Stimulated activated CD8-positive, alpha-beta memory T cell treated with anti-CD3 and anti-CD28 coated beads, Interleukin-2, amount 100 ng/mL, for 48 hours (primary cell): ENCODE measurements around the gene ASXL1.

Experiments used
- DNase-seq, 2 donors: peaks; one replicate each; pipeline ENCODE4 v3.0.0-alpha.2; 2020; ENCODE audit warnings: low read depth in 2 of 2

Gene ASXL1

DNA sequence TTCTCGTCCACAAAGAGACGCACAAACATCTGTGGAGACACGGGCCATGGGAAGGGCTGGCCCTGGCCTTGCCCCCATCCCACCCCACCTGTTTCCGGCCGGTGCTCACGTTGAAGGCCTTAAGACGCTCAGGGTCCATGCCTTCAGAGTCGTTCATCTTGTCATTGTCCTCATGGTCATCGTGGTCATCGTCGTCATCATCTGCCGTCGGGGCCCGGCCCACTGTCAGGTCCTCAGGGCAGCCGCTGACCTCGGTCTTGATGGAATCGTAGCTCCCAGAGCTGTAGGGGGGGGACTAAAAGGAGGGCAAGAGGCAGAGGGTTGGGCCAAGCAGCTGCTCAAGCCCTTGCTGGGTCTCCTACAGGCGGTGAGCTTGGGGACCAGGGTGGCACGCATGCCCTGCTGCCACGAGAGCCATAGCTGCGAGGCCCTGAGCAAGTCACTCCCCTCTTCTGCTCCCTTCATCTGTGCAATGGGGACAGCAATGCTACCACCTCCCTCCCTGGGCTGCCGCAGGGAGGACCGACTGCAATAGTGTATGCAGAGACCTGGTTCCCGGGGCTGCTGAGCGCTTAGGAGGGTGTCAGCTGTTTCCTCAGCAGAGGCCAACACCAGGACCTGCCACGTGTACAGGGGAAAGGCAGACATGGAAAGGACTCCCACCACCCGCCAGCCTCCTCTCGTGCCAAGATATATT is 95.5 kb downstream of the ASXL1 start:
- DNase-seq, result no peak

DNA sequence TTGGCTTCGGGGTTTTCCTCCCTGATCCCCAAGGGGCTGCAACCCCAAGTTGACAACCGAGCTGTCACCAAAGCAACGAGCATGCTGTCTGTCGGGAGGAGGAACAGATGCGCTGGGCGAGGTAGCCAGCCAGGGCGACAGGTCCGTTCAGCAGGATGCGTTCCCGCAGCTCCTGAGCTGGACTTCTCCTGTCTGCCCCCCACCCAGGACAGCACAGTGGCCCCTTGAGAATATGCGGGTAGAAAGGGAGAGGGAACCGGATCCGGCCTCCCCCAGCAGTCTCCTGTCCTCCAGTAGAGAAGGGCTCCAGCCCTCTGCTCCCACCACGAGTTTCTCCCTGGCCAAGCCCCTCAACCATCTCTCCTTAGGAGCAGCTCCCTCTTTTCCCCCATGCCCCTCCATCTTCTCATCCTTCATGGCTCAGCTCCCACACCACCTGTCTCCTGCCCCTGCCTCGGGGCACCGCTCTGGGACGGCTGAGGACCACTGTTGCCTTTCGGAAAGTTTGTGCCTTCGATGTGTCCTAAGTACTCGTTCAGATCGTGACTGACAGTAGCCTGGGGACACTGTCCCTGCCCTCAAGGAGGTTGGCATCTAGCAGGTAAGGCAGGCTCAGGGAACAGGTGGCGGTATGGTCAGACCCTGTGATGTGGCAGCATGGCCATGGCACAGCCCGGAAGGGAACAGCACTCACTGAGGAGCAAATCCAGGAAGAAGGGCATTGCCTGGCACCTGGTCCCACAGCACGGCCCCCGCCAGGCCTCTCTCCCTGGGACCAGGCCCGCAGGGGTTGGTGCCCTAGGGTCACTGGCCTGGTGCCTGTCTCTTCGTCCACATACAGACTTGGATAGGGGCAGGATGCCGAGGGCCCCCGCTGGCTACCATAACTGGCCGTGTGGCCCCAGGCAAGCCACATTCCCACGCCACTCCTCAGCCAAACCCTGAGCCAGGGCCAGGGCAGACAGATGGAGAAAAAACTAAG is 96.3 kb downstream of the ASXL1 start:
- DNase-seq, result no peak

DNA sequence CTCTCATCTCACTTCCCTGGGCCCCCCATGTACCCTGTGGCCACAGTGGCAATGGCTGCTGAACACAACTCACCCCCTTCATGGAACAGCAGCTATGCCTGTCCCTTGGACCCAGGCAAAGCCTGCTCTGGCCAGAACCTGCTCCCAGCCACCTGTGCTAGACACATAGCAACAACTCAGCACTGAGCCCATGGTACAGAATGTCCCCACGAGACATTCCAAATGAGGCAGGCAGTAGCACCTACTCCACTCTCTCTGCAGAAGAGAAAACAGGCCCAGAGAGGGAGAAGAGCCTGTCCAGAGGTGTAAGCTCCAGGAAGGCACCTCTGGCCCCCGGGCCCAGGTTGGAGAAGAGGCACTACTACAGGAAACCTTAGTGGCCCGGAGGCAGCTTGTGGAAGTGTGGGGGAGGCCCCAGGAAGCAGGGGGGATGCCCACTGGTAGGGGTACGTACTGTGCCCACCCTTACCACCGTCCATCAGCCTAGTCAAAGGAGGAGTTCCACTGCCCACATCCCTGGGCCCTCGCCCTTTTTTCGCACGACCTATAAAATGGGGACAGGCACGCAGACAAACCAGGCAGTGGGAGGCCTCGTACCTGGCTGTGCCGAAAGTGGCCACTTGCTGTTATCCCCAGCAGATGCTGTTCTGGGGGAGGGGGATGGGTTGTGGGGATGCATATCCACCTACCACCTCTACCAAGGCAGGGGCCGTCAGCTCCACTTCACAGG is 97.2 kb downstream of the ASXL1 start:
- no peak for DNase-seq

DNA sequence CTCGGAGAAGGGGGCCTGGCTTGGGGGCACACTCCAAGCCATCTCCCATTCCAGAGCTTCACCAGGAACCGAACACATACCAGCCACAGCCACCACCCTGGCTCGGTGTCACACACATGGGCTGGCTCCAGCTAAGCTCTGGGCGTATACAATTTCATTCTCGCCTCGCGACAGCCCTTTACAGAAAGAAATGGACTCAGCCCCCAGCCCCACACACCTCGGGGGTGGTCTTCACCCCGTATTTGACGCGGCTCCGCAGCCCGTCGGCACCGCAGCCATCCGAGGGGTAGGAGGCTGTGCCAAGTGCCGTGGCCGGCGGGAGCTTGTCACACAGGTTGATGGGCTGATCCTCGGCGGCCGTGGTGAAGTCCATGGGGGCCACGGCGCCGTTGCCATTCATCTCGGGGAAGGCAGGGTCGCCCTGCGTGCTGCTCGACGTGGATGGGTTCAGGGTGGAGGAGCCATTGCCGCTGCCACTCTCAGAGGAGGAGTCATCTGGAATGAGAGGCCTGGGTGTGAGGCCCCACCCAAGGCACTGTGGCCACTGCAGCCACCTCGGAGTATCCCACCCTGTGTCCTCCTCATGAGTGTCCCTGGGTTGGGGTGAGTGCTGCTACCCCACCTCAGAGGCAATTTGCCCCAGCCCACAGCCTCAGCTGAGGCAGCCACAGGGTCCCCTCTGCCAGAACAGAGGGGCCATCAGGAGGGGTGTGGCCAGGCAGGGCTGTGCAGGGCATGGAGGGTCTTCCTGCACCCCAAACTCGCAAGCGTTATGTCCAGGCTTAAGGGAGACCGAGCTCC is 98.0 kb downstream of the ASXL1 start:
- DNase-seq, result no peak

DNA sequence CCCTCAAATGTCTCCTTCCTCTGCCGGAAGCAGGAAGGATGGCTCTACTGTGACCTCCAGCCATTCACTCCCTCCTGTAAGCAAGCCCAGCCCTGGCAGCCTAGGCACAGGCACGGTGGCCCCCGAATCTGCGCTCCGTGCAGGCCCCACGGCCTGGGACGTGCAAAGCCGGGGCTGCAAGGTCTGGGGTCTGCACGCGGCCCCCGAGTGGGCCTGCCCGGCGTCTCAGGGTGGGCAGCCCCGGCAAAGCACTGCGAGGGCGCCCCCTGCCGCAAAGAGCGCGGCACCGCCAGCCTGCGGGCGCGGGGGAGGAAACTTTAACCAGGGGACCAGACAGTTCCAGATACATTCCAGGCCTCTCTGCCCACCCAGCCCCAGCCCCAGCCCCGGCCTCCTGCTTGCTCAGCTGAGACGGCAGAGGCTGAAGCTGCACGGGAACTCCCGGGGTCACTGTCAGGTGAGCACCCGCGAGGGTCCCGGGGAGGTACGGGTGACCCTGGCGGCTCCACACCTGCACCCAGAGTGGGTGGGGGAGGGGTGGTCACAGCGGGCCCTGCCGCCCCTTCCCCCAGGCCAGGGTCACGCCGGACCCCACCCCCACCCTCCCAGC is 98.8 kb downstream of the ASXL1 start:
- no peak for DNase-seq

DNA sequence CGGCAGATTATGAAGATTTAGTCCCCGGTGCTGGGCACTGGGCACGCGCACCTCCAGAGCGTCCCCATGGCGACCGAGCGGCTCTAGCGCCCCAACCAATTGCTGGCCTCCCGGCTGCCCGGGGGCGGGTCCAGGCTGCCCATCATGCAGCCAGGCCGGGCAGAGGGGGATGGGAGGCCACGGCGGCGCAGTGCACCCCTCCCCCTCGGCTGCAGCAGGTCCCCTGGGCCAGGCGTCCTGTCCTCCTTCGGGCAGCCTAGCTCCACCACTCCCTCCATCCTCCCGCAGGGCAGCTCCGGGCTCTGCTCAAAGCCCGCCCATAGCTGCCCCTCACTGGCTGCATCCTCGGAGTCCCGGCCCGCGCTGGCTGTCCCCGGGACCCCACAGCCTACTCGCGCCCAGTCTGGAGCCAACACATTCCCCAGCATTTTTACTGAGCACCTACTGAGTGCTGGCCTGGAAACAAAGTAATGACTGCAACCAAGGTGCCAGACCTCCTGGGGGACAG is 99.4 kb downstream of the ASXL1 start:
- DNase-seq, result no peak

DNA sequence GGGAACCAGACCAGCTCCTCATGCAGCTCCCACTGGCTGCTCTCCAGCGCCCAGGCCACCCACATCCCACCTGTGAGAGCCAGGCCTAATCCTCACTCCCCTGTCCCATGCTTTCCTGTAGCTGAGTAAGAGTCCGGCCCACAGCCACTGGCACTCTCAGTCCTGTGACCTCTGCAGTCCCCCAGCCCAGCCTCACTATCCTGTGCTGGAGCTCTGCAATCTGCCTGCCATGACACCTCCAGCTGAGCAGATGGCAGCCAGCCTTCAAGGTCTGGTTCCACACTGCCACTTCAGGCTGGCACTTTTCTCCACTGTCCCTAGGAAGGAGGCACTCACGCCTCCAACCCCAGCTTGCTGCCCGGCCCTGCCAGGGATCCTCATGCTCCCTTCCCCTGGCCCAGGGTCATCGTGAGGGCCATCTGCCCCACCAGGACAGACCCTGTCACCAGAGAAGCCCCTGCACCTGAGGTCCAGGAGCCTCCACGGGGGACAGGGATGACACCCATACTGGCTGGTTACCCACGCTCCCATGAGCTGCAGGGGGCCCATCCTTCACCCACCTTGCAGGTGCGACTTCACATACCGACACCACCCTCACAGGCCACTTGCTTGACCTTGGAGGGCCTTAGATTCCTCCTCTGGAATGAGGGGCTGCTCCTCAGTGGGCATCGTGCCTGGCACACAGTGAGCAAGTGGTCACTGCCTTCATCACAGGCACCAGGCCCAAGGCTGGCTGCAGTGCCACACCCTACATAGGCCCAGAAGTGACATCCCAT is 100.1 kb downstream of the ASXL1 start:
- DNase-seq, result no peak

DNA sequence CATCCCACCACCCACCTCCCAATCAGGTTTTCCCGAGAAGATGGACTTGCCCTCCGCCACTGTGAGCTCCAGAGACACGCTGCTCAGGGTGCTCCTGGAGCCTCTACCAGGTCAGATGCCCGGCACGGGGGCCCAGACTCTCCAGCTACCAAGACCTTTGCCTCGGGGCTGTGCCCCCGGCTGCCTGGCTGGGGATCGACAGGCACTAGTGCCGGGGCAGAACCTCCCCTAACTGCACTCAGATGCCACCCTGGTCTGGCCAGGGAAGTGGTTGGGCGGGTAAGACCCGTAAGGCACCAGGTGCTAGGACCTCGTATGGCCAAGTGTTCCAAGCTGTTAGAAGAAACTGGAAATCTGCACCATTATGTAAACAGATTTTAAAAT is 100.7 kb downstream of the ASXL1 start:
- DNase-seq, result no peak

DNA sequence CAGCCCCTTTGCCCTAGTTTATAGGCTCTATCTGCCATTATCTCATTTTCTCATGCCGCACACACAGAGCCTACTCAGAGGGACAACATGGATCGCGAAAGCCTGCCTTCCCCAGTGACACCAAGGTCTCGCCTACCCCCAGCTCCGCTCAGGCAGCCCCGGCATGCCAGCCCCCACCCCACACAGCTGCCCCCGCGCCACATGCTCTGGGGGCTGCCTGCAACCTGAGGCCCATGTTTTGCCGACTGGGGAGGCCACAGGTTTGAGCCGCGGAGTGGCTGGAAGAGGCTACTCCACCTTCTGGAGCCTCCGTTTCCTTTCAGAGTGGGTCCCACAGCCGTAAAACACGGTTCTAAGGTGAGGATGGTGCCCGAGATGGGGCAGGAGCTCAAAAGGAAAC is 102.1 kb downstream of the ASXL1 start:
- DNase-seq, result no peak

DNA sequence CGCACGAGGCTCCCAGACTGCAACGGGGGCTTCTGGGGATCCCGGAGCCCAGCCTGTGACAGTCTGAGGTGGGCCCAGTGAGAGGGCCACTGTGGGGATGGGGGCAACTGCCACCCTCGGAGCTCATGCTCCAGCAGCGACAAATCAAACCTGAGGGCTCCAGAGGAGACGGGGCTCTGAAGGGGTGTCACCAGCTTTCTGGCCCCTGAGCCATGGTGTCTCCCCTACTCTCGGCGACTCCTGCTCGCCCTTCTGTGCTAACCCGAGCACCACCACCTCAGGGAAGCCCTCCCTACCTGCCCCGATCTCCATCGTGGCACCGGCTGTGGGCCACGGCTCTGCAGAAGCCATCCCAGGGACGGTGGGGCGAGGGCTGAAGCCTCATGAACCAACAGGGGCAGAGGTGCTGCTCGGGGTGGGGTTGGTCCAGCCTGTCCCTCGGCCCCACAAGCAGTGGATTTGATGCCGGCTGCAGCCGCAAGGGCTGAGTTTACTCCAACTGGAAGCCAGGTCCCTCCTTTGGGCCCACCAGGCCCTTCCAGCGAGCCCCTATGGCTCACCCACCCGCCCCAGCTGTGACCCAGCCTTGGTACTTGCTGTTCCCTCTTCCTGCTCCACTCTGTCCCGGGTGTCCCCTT is 102.7 kb downstream of the ASXL1 start:
- no peak for DNase-seq

DNA sequence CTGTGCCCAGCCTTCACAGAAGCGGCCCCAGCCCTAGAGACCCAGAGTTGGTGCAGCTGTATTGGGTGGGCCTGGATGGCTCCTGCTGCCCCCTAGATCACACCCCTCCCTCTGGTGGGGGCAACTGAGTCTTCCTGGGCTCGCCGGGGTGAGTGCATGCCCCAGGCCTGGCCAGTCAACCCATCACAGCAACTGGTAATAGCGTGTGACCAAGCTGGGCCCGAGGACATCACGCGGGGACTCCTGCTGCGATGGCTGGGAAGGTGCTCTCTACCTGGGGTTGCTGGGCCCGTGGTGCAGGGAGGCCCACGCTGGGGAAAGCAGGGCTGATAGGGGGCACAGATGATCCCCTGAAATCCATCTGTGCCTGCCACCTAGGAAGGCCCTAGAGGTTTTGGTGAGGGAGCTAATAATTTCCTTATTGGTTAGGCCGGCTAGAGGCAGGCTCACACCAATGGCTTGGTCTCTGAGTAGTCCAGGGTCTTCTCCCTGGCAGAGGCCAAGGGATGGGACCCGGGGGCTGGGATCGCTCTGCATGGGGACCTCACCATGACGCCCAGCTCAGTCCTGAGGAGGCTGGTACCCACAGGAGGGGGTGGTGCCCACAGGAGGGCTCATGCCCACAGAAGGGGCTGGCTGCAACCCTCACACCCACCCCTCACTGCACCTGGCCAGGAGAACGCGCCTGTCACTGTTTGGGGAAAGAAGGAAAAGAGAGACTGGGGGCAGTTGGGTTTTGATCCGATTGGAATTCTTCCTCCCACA is 103.9 kb downstream of the ASXL1 start:
- DNase-seq, result no peak

DNA sequence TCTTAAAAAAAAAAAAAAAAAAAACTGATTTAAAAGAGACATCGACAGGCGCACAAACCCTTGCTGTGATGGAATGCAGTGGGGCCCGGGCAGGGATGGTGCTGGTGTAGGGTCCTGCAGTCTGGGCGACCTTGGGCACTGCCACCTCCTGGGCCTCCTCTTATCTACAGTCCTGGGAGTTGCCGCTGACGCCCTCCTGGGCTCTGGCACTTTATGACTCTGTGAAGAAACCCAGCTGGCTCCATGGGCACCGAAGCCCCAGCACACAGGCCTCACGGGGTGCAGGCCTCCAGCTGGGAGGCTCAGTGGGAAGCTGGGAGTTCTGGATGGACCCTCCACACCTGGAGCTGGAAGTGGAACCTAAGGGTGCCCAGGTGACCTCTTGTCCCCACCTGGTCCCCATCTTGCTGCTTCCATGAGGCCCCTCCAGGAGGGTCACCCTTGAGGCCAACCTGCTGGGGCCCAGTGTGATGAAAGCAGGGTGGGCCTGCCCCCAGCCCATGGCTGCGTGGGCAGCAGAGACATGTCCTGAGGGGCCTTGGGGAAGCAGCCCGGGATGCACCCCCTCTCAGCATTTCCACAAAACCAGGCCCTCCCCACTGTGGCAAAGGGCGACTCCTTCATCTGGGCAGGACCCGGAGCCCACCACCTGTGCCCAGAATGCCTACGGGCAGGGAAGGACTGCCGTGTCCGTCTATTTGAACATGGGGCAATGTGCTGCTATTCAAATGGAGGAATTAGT is 104.9 kb downstream of the ASXL1 start:
- DNase-seq, result no peak

DNA sequence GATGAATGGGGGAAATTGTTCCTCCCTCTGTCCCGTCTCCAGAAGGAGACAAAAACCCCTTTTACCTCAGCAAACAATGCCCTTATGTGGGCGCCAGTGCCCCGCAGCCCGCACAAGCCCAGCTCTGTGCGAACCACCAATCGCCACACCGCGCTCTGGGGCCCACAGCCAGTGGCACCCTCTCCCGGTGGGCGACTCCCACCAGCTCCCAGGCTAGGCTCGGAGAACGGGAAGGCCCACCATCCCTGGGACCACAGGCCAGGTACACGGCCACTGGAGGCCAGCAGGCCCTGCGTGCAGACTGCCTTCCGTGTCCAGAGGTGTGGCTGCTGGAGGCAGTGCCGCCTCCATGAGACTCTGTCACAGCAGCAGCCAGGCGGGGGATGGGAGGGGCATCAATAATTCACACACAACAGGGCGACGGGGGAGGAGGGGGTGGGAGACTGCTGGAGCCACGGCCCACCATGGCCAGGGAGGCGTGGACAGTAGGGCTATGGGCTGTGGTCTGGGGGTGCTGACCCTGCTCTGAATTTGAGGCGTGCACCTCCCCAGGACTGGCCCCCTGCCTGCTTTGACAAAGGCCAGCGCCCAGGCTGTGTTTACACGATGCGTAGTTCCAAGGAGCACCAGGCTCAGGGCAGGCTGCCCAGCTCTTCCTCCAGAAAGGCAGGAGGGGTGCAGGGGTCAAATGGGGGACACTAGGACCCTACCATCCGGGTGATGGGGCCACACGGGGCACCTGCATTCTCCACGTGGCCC is 105.7 kb downstream of the ASXL1 start:
- no peak for DNase-seq

DNA sequence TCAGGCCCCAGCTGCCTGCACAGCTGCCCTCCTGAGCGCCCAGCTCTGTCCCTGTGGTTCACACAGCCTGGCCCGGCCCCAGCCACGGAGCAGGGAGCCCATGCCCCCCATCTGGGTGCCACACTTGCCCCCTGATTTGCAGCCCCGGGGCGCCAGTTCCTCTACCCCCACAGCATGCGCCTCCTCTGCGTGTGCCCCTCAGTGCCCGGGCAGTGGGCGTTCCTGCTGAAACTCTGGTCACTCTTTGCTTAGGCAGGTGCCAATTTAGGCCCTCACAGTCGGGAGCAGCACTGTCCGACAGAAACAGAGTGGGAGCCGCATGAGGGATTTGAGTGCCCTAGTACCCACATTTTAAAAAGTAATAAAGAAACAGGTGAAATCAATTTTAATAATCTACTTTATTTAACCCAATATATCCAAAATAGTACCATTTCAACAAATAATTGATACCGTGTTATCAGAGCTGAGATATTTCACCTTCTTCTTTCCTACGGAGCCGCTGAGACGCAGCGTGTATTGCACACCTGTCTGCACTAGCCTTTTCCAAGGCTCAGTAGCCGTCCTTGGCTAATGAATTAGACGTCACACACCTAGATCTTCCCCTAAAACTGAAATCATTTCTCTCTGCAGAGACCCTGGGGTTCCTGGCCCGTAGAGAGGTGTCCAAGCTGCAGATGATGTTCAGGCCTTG is 106.4 kb downstream of the ASXL1 start:
- no peak for DNase-seq

DNA sequence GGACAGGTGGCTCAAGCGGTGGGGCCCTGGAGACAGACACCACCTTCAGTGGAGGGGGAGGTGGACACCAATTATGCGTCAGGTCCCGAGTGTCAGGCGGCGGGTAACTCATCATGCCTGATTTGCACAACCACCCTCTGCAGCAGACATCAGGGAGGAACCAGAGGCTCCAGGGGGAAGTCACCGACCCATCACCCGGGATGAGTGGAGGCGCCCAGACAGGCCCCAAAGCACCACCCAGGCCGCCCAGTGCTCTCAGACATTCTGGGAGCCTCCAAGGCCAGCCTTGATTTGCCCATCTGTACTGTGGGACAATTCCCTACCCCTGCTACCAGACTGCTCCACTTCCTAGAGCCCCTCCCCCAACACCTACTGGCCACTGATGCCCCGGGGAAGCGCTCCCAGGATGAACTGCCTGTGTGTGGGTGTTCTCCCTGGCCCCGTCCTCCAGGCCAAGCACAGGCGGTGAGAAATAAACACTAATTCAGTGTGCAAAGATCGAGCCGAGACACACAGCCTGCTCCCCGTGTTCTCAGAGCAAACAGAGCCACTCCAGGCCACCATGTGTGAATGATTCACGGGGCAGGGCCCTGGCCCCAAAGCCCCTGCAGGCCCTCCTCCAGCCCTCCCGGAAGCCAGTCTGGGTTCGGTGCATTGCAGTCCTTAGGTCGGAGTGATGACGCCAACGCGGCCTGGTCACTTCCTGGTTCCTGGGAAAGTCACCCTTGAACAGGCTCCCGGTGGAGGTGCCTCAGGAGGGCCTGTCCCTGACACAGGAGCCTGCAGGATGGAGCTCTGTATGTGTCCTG is 107.2 kb downstream of the ASXL1 start:
- no peak for DNase-seq
